Fibroblast of pulmonary artery (primary cell): ENCODE data around the gene PRR5.
"Not testable (repeated sequence)": the region's sequence is repeated elsewhere in the genome, so short reads cannot be mapped to it uniquely, and the experiment has no call there.

Source experiments
- DNase-seq: peaks from one replicate; pipeline ENCODE4 v3.0.0-alpha.2; 2010; ENCODE audit warnings: low read depth
- H3K4me3 ChIP-seq: replicated peaks from 2 replicates; pipeline ENCODE4 v1.5.1; 2011; ENCODE audit warnings: low read depth, mild to moderate bottlenecking, control low read depth, low read length, moderate library complexity
- TF ChIP-seq, protein P1 (sequence below): IDR thresholded peaks from 2 replicates; pipeline ENCODE4 v1.5.1; 2011; ENCODE audit warnings: mild to moderate bottlenecking, control low read depth, low read length, inconsistent platforms; ENCODE audit errors: missing control alignments

Gene PRR5

DNA sequence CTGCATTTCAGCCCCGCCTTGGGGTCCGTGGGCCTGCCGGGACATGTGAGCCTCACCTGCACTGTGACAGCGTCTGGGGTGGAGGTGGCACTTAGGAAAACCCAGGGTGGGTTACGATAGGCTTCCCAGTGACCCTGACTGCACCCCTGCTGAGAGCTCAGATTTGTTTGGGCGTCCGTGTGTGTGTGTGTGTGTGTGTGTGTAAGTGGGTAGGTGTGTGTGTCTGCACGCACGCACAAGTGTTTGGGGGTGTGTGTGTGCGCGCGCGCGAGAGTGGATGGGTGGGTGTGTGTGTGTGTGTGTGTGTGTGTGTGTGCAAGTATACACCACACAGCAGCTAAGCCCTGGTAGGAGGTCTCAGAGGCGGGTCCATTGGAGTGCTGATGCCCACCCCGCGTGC, 38.3 kb downstream of the PRR5 start:
- TF ChIP-seq, protein P1, sequence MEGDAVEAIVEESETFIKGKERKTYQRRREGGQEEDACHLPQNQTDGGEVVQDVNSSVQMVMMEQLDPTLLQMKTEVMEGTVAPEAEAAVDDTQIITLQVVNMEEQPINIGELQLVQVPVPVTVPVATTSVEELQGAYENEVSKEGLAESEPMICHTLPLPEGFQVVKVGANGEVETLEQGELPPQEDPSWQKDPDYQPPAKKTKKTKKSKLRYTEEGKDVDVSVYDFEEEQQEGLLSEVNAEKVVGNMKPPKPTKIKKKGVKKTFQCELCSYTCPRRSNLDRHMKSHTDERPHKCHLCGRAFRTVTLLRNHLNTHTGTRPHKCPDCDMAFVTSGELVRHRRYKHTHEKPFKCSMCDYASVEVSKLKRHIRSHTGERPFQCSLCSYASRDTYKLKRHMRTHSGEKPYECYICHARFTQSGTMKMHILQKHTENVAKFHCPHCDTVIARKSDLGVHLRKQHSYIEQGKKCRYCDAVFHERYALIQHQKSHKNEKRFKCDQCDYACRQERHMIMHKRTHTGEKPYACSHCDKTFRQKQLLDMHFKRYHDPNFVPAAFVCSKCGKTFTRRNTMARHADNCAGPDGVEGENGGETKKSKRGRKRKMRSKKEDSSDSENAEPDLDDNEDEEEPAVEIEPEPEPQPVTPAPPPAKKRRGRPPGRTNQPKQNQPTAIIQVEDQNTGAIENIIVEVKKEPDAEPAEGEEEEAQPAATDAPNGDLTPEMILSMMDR, result no peak
- H3K4me3 ChIP-seq, result no peak overlapping the region
- DNase-seq, result no peak

DNA sequence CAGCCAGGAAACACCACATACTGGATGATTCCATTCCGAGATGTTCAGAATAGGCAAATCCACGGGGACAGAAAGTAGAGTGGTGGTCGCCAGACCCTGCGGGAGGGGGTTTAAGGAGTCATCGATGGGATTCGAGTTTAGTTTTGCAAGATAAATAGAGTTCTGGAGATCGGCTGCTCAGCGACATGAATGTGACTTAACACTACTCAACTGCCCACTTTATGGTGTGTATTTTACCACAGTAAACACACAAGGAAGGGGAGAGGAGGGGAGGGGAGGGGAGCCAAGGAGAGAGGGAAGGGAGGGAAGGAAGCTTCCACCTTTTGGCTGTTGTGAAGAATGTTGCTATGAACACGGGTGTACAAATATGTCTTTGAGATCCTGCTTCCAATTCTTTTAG, 39.9 kb downstream of the PRR5 start:
- no peak overlapping the region for H3K4me3 ChIP-seq
- DNase-seq, result no peak
- TF ChIP-seq, protein P1, result no peak

DNA sequence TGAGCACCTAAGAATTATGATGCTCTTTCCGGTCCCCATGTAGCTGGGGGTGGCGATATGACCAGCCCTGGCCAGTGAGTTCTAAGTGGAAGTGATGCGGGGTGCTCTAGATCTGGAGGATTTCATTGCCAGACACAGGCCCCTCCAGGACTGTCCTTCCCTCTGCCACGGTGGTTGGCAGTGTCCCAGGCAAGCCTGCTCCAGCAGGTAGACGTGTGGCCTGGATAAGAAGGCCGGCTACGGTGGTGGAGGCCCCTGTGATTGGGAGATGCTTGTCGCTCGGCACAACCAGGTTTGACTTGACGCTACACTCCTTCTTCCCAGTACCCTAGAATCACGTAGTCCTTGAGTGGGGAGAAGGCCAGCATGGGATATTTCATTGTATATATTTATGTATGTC, 41.2 kb downstream of the PRR5 start:
- no peak overlapping the region for H3K4me3 ChIP-seq
- no peak for DNase-seq
- TF ChIP-seq, protein P1, result no peak

DNA sequence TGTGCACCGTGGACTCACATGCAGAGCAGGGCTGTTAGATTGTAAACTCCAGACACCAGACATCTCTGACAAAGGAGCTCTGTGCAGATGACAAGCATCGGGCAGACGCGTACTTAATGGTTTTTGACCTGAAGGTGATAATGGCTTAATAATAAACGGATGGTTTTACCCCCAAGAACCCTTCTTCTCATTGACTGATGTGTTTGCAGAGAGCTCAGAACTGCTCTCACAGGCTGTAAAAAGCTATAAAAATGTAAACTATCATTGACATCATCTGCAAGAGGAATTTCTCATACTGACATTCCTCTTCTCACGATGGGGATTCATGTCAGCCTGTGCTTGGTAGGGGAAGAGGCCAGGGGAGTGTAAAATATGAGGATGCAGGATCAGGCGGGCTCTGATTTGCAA, 41.8 kb downstream of the PRR5 start:
- DNase-seq, result no peak
- H3K4me3 ChIP-seq, result no peak overlapping the region
- TF ChIP-seq, protein P1, result no peak

DNA sequence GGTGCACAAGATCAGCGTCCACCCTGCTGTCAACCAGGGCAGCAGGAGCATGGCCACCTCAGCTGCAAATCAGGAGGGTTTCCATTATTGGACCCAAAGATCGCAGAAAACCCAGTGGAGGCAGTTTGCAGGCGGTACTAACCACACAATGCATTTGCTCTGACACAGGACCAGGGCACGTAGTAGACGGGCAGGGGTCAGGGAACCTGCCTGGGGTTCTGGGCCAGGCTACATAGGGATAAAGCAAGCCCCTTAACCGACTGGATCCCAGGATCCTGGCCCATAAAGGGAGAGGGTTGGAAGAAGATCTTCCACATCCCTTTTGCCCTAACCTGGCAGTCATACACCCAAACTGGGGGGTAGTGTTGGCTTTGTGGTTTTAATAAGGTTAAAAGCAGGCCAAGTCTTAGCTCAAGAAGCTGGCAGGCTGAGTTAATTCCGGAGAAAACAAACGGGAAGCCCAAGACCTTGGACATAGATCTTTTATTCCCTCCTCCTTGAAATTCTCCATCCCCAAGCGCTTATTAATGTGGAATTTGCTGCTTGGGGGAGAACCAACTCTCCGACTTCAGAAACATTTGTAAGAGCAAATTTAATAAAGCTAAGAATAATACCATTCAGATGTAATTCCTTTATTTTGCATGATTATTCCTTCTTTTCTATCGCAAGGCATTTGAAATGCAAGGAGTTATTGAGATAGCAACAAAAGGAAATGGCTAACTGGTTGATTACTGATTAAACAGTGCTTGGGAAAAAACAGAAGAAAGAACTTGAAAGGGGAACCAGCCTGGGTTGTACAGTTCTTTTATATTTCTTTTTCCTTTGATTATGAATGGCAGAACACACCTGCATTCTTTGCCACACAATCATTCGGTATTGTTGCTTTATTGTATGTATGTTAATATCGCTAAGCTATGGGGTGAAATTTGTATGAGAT, 44.1 kb downstream of the PRR5 start:
- no peak for DNase-seq
- no peak overlapping the region for H3K4me3 ChIP-seq
- TF ChIP-seq, protein P1, result no peak

DNA sequence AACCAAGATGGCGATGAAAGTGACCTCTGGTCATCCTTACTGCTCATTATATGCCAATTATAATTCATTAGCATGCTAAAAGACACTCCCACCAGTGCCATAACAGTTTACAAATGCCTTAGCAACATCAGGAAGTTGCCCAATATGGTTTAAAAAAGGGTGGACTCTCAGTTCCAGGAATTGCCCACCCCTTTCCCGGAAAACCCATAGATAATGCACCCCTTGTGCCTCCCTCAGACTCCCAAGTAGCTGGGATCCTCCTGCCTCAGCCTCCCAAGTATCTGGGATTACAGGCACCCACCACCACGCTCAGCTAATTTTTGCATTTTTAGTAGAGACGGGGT, 45.8 kb downstream of the PRR5 start:
- not testable (repeated sequence) for H3K4me3 ChIP-seq, DNase-seq

DNA sequence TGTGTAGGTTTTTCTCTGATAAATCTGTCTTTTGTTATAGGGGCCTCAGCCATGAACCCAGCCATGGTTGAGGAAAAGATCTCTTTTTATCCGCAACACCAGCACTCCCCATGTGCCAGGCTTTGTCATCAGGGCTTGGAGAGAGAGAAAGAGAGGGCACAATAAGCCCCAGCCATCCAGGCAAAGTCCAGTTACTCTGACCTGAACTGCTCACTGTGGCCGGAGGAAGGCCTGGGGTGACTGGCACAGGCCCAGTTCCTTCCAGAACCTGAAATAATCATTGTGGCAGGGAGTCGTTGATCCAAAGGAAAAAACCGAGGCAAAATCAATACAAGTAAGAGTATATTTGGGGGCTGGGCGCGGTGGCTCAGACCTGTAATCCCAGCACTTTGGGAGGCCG, 46.5 kb downstream of the PRR5 start:
- no peak overlapping the region for H3K4me3 ChIP-seq
- TF ChIP-seq, protein P1, result no peak
- DNase-seq, result no peak
